ENCODE measurements around the gene TDRD9. TPM values are rescaled to one million over a fixed set of nuclear protein-coding genes. Genes with fewer than 3 reads are reported as not detected.

Gene TDRD9
- total RNA-seq, 2 donors from 2014 or later = 1.6 to 4.6 TPM

GRCh38 chr14:103898711-103899110 is 29.5 kb upstream of the TDRD9 start:
- ATAC-seq (replicated peaks in 1 of 2) (no peak), DNase-seq (no peak)
- Mint-ChIP-seq H3K36me3 (ENCODE audit: insufficient read depth in 2 of 2) (no peaks in the 10 kb centered on the region), H3K4me1 (ENCODE audit: low read depth) (peaks cover 7% of the 10 kb centered on the region), H3K27ac (no peak overlapping the region), H3K4me3 (no peak overlapping the region), H3K9me3 (no peaks in the 10 kb centered on the region), H3K27me3 (ENCODE audit: low read depth) (no peaks in the 10 kb centered on the region)

GRCh38 chr14:103899316-103899715 is 28.9 kb upstream of the TDRD9 start:
- Mint-ChIP-seq H3K4me1 (ENCODE audit: low read depth) (peaks cover 7% of the 10 kb centered on the region), H3K4me3 (no peak overlapping the region), H3K27ac (no peak overlapping the region), H3K36me3 (ENCODE audit: insufficient read depth in 2 of 2) (no peaks in the 10 kb centered on the region), H3K27me3 (ENCODE audit: low read depth) (no peaks in the 10 kb centered on the region), H3K9me3 (no peaks in the 10 kb centered on the region)
- DNase-seq = no peak
- ATAC-seq (replicated peaks in 1 of 2) = no peak

- DNase-seq (no peak), ATAC-seq (replicated peaks in 1 of 2) (no peak)
- H3K9me3 Mint-ChIP-seq = no peaks in the 10 kb centered on the region
- no peak overlapping the region for H3K27ac Mint-ChIP-seq
- H3K36me3 Mint-ChIP-seq (ENCODE audit: insufficient read depth in 2 of 2) = no peaks in the 10 kb centered on the region
- no peaks in the 10 kb centered on the region for H3K27me3 Mint-ChIP-seq (ENCODE audit: low read depth)
- peaks cover 7% of the 10 kb centered on the region for H3K4me1 Mint-ChIP-seq (ENCODE audit: low read depth)
- no peak overlapping the region for H3K4me3 Mint-ChIP-seq
Observed at GRCh38 chr14:103899833-103900232, 28.4 kb upstream of the TDRD9 start.

GRCh38 chr14:103904493-103905107 is 23.7 kb upstream of the TDRD9 start:
- Mint-ChIP-seq H3K4me3 (no peak overlapping the region), H3K36me3 (ENCODE audit: insufficient read depth in 2 of 2) (no peaks in the 10 kb centered on the region), H3K9me3 (no peaks in the 10 kb centered on the region), H3K27me3 (ENCODE audit: low read depth) (no peaks in the 10 kb centered on the region), H3K4me1 (ENCODE audit: low read depth) (peaks cover 28% of the 10 kb centered on the region), H3K27ac (no peak overlapping the region)
- no peak for DNase-seq
- no peak for ATAC-seq (replicated peaks in 1 of 2)

- Mint-ChIP-seq H3K4me1 (ENCODE audit: low read depth) (peaks cover 31% of the 10 kb centered on the region), H3K9me3 (no peaks in the 10 kb centered on the region), H3K27me3 (ENCODE audit: low read depth) (no peaks in the 10 kb centered on the region), H3K4me3 (peak overlapping the region; percentile 18 to 46), H3K36me3 (ENCODE audit: insufficient read depth in 2 of 2) (no peaks in the 10 kb centered on the region), H3K27ac (no peak overlapping the region)
- DNase-seq (peak; percentile 32 to 44), ATAC-seq (replicated peaks in 1 of 2) (peak in 1 of 2 donors; percentile 46)
Observed at GRCh38 chr14:103905842-103906456, 22.3 kb upstream of the TDRD9 start.

GRCh38 chr14:103908580-103908979 is 19.7 kb upstream of the TDRD9 start:
- Mint-ChIP-seq H3K36me3 (ENCODE audit: insufficient read depth in 2 of 2) (peaks cover 0 to under 1% of the 10 kb centered on the region in 2 donors), H3K27ac (peak overlapping the region; percentile 50), H3K4me1 (ENCODE audit: low read depth) (peaks cover 27% of the 10 kb centered on the region), H3K9me3 (no peaks in the 10 kb centered on the region), H3K4me3 (no peak overlapping the region), H3K27me3 (ENCODE audit: low read depth) (no peaks in the 10 kb centered on the region)
- ATAC-seq (replicated peaks in 1 of 2) (peak; percentile 70), DNase-seq (peak in 1 of 2 donors; percentile 19)

- no peaks in the 10 kb centered on the region for H3K9me3 Mint-ChIP-seq
- H3K27me3 Mint-ChIP-seq (ENCODE audit: low read depth) = no peaks in the 10 kb centered on the region
- peaks cover 27% of the 10 kb centered on the region for H3K4me1 Mint-ChIP-seq (ENCODE audit: low read depth)
- no peak overlapping the region for H3K27ac Mint-ChIP-seq
- no peak for DNase-seq
- peak overlapping the region in 1 of 2 donors; percentile 49 for H3K4me3 Mint-ChIP-seq
- H3K36me3 Mint-ChIP-seq (ENCODE audit: insufficient read depth in 2 of 2) = peaks cover 0 to 2% of the 10 kb centered on the region in 2 donors
- ATAC-seq (replicated peaks in 1 of 2) = no peak
Observed at GRCh38 chr14:103909531-103910261, 18.6 kb upstream of the TDRD9 start.

GRCh38 chr14:103910262-103910935 is 17.9 kb upstream of the TDRD9 start:
- Mint-ChIP-seq H3K4me1 (ENCODE audit: low read depth) (peaks cover 27% of the 10 kb centered on the region), H3K27ac (no peak overlapping the region), H3K36me3 (ENCODE audit: insufficient read depth in 2 of 2) (peaks cover 2% of the 10 kb centered on the region in 2 donors), H3K9me3 (no peaks in the 10 kb centered on the region), H3K4me3 (peak overlapping the region; percentile 49 to 52), H3K27me3 (ENCODE audit: low read depth) (no peaks in the 10 kb centered on the region)
- ATAC-seq (replicated peaks in 1 of 2) = peak; percentile 84 to 89
- peak; percentile 78 for DNase-seq

GRCh38 chr14:103910984-103911383 is 17.3 kb upstream of the TDRD9 start:
- ATAC-seq (replicated peaks in 1 of 2) (no peak), DNase-seq (no peak)
- Mint-ChIP-seq H3K27me3 (ENCODE audit: low read depth) (no peaks in the 10 kb centered on the region), H3K36me3 (ENCODE audit: insufficient read depth in 2 of 2) (peaks cover 2 to 5% of the 10 kb centered on the region in 2 donors), H3K4me3 (no peak overlapping the region), H3K9me3 (no peaks in the 10 kb centered on the region), H3K27ac (no peak overlapping the region), H3K4me1 (ENCODE audit: low read depth) (peaks cover 27% of the 10 kb centered on the region)

GRCh38 chr14:103915616-103916015 is 12.6 kb upstream of the TDRD9 start:
- peaks cover 2 to 5% of the 10 kb centered on the region in 2 donors for H3K36me3 Mint-ChIP-seq (ENCODE audit: insufficient read depth in 2 of 2)
- H3K9me3 Mint-ChIP-seq = no peaks in the 10 kb centered on the region

GRCh38 chr14:103916636-103917262 is 11.5 kb upstream of the TDRD9 start:
- H3K4me1 Mint-ChIP-seq (ENCODE audit: low read depth) = peaks cover 28% of the 10 kb centered on the region
- peaks cover 2 to 5% of the 10 kb centered on the region in 2 donors for H3K36me3 Mint-ChIP-seq (ENCODE audit: insufficient read depth in 2 of 2)
- ATAC-seq (replicated peaks in 1 of 2) (no peak), DNase-seq (no peak)
- H3K27me3 Mint-ChIP-seq (ENCODE audit: low read depth) = no peaks in the 10 kb centered on the region
- no peak overlapping the region for H3K27ac Mint-ChIP-seq
- no peaks in the 10 kb centered on the region for H3K9me3 Mint-ChIP-seq
- H3K4me3 Mint-ChIP-seq = no peak overlapping the region

More at GRCh38 chr14:103915616-103916015, 12.6 kb upstream of the TDRD9 start:
- peaks cover 24% of the 10 kb centered on the region for H3K4me1 Mint-ChIP-seq (ENCODE audit: low read depth)
- no peak for DNase-seq
- no peaks in the 10 kb centered on the region for H3K27me3 Mint-ChIP-seq (ENCODE audit: low read depth)
- H3K4me3 Mint-ChIP-seq = no peak overlapping the region
- ATAC-seq (replicated peaks in 1 of 2) = no peak
- H3K27ac Mint-ChIP-seq = no peak overlapping the region

- peaks cover 15% of the 10 kb centered on the region for H3K27me3 Mint-ChIP-seq (ENCODE audit: low read depth)
- peak overlapping the region; percentile 86 to 91 for H3K4me3 Mint-ChIP-seq
- DNase-seq (peak; percentile 94 to 98), ATAC-seq (replicated peaks in 1 of 2) (peak; percentile 99)
- H3K4me1 Mint-ChIP-seq (ENCODE audit: low read depth) = peaks cover 20% of the 10 kb centered on the region
- peak overlapping the region; percentile 67 for H3K27ac Mint-ChIP-seq
- H3K9me3 Mint-ChIP-seq = no peaks in the 10 kb centered on the region
- no peaks in the 10 kb centered on the region for H3K36me3 Mint-ChIP-seq (ENCODE audit: insufficient read depth in 2 of 2)
Observed at GRCh38 chr14:103920981-103921854, 7.0 kb upstream of the TDRD9 start.
